ENCODE results near the gene TUBB6. TPM values are rescaled to one million over a fixed set of nuclear protein-coding genes. Genes with fewer than 3 reads are reported as not detected.

The TUBB6 gene
- total and polyA plus RNA-seq, 2 of the 8 experiments (the other 6 are each of a cell fraction or from before 2014, with no cell fraction given), result 126 to 223 TPM

- H3K4me3 ChIP-seq (ENCODE audit: extremely low read depth in 1 of 4, insufficient read depth in 2 of 4, low read depth in 3 of 4, low read length in 4 of 4), result no peak overlapping the region
- no peaks in the 10 kb centered on the region for H3K36me3 ChIP-seq (ENCODE audit: control insufficient read depth in 2 of 4, insufficient read depth in 4 of 4, low read length in 3 of 4)
- no peak overlapping the region for H2BK120ac ChIP-seq (replicated peaks; ENCODE audit: low read depth, low read length)
- no peaks in the 10 kb centered on the region for H3K79me2 ChIP-seq (ENCODE audit: control insufficient read depth in 1 of 2, insufficient read depth in 2 of 2, low read length in 2 of 2)
- no peak overlapping the region for H3K14ac ChIP-seq (ENCODE audit: insufficient read length)
- no peaks in the 10 kb centered on the region for H4K20me1 ChIP-seq (replicated peaks in 1 of 2; ENCODE audit: control insufficient read depth in 1 of 2, insufficient read depth in 2 of 2, low read length in 2 of 2)
- H3K27ac ChIP-seq (ENCODE audit: low read depth, low read length), result no peak overlapping the region
- H3K4me2 ChIP-seq (ENCODE audit: insufficient read depth in 1 of 2, low read depth in 2 of 2, low read length in 2 of 2), result no peak overlapping the region
- peaks cover 0 to 3% (median 0%) of the 10 kb centered on the region in 4 experiments; a peak in 1 of 7 replicates for H3K27me3 ChIP-seq (replicated peaks in 1 of 4; ENCODE audit: control insufficient read depth in 3 of 4, extremely low read depth in 1 of 4, insufficient read depth in 3 of 4, low read length in 3 of 4)
- POLR2A ChIA-PET (ENCODE audit: partially characterized antibody), result no interaction called here
- FAIRE-seq, result no peak
- H3K23me2 ChIP-seq (ENCODE audit: low read depth, low read length), result no peaks in the 10 kb centered on the region
- no peak for TF ChIP-seq CHD2 (IDR thresholded peaks at IDR 0.05; ENCODE audit: low read length)
- no peak for TF ChIP-seq CTBP2 (IDR thresholded peaks at IDR 0.05; ENCODE audit: borderline replicate concordance, insufficient read depth, insufficient read length, low read length)
- no peaks in the 10 kb centered on the region for H3K9me3 ChIP-seq (ENCODE audit: insufficient read depth in 2 of 2, low read depth in 1 of 2, low read length in 1 of 2)
- no peaks in the 10 kb centered on the region; a peak in 1 of 7 replicates for H3K4me1 ChIP-seq (replicated peaks in 1 of 4; ENCODE audit: control insufficient read depth in 3 of 4, insufficient read depth in 4 of 4, low read length in 3 of 4)
- H4K8ac ChIP-seq (ENCODE audit: extremely low read depth, insufficient read depth, low read length), result no peak overlapping the region
- no peak overlapping the region for H2BK5ac ChIP-seq (ENCODE audit: low read depth, low read length)
- no peak for DNase-seq (ENCODE audit: low read depth in 1 of 2, low spot score in 2 of 2)
- no peak overlapping the region for H3K56ac ChIP-seq (replicated peaks; ENCODE audit: insufficient read length, low read depth, low read length)
- H3K79me1 ChIP-seq (ENCODE audit: low read depth, low read length), result no peaks in the 10 kb centered on the region
- H3K9ac ChIP-seq (replicated peaks in 1 of 4; ENCODE audit: extremely low read depth in 1 of 4, low read depth in 3 of 4, low read length in 3 of 4), result no peak overlapping the region
- CTCF ChIA-PET (ENCODE audit: partially characterized antibody), result interaction anchor here (1.1 to 5.0 kb wide), 2 partner anchors 9 to 13 kb away, joined by 3 to 22 read pairs; no protein-coding TSS in a partner anchor
- no peak overlapping the region for H2BK15ac ChIP-seq (ENCODE audit: low read length)
- no peak overlapping the region for H4K5ac ChIP-seq (ENCODE audit: insufficient read length, low read depth, low read length)
- no peak overlapping the region for H3K18ac ChIP-seq (ENCODE audit: extremely low read depth, low read length)
- H2AFZ ChIP-seq (ENCODE audit: low read length), result no peak overlapping the region
- H3K4ac ChIP-seq (replicated peaks; ENCODE audit: insufficient read length, low read depth, low read length), result no peak overlapping the region
- H3K23ac ChIP-seq (ENCODE audit: insufficient read length), result no peak overlapping the region
- no peak overlapping the region for H2BK20ac ChIP-seq (ENCODE audit: low read length)
- no peak overlapping the region for H2BK12ac ChIP-seq (ENCODE audit: low read depth, low read length)
- WGBS, 2 experiments (ENCODE audit: extremely low coverage in 1 of 2, insufficient coverage in 1 of 2, insufficient read length in 1 of 2, insufficient replicate concordance in 2 of 2, low coverage in 1 of 2, low lambda C conversion rate in 2 of 2, missing lambda C conversion rate in 1 of 2), result 85% methylated on average over 8 of the region's 8 CpGs; no CpG with 5 or more reads in 1 of the 2 experiments
- H4K91ac ChIP-seq (replicated peaks; ENCODE audit: insufficient read length, low read length), result no peak overlapping the region
- H2AK5ac ChIP-seq (ENCODE audit: low read depth, low read length), result no peak overlapping the region
Measured at GRCh38 chr18:12262748-12263147, 45.3 kb upstream of the TUBB6 start.

All from H1 (cell line).